ENCODE measurements around the gene ING1. TPM values are rescaled to one million over a fixed set of nuclear protein-coding genes. Genes with fewer than 3 reads are reported as not detected.
A peak's percentile ranks its signal among the peaks of the same experiment; 100 is the strongest.

ING1 gene
- total and polyA plus RNA-seq, 2 of the 4 experiments (the other 2 are of a cell fraction): 9.1 to 13.5 TPM

DNA sequence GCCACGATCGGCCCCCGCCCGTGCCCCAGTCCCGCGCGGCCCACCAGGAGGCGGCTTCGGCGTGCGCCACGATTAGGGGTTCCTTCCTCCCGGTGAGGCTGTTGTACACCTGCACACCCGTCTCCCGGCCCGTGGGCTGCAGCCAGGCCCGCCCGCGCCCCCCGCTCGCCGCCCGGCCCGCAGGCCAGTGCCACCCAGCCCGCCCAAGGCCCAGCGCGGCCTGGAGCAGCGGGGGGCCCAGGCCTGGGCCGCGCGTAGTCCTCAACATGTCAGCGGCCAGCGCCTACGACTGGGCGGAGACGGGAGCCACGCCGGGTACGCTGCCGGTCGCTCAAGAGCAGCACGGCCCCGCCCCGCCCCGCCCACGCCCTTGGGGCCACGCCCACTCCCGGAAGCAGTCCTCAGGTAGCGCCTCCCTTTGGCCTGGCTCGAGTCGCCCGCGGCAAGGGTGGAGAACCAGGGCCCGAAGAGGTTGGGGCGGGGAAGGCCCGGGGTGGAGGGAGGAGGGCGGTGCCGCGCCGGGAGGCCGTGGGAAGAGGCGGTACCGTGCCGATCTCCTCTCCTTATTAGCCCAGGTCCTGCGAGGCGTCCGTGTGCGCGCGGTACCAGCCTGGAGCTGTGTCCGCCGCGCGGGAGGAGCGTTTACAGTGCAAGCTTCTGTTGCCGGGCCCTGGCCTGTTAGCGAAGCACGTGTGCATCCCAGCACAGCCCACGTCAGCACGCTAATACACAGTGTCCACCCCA is 7.5 kb upstream of the ING1 start, which contains the start of gene CARS2:
TSS of gene CARS2 (minus strand) at position 291 of the 744 bp plus-strand sequence. CDS start at position 268, 23 bp downstream.
- H3K36me3 ChIP-seq (ENCODE audit: control insufficient read depth, insufficient read depth, low read length): peaks cover 7% of the 10 kb centered on the region
- H3K9me1 ChIP-seq (ENCODE audit: insufficient read depth, low read length): peaks cover 15% of the 10 kb centered on the region
- ChIA-PET POLR2A (ENCODE audit: unreplicated experiment) (no interaction called here), CTCF (no interaction called here)
- H3K4me1 ChIP-seq (ENCODE audit: control insufficient read depth, insufficient read depth, low read length): peaks cover 17% of the 10 kb centered on the region
- H3K9ac ChIP-seq (ENCODE audit: low read depth, low read length): peak within 1 kb of the TSS; percentile 93
- in situ Hi-C loops (cut with MboI; ENCODE audit: low sequenced_read_pairs) (no loop called here), intact Hi-C loops (cut with micrococcal nuclease) (no loop called here), dilution Hi-C loops (cut with HindIII; ENCODE audit: low sequenced_read_pairs, unreplicated experiment) (no loop called here)
- ATAC-seq (ENCODE audit: low read depth) (peak; percentile 94), DNase-seq (peak; percentile 91)
- TF ChIP-seq POLR2A (IDR thresholded peaks at IDR 0.05; ENCODE audit: low read depth, low read length): peak; percentile 71
- no peak for TF ChIP-seq NFE2L2 (IDR thresholded peaks at IDR 0.05; ENCODE audit: low read depth, low read length)
- TF ChIP-seq MAZ (IDR thresholded peaks at IDR 0.05; ENCODE audit: borderline replicate concordance, low read depth, low read length): peak; percentile 78; the same call in 1 of the 2 replicates
- TF ChIP-seq RFX5 (IDR thresholded peaks at IDR 0.05; ENCODE audit: low read depth, low read length): no peak
- TF ChIP-seq FOS (IDR thresholded peaks at IDR 0.05; ENCODE audit: low read depth, low read length): no peak
- no peak for TF ChIP-seq MAFK (IDR thresholded peaks at IDR 0.05; ENCODE audit: low read depth, low read length)
- TF ChIP-seq BHLHE40 (IDR thresholded peaks at IDR 0.05; ENCODE audit: low read depth, low read length): 0 out of 2 replicates have a peak, but pooled peaks have one; percentile 7
- no peak for TF ChIP-seq SMC3 (IDR thresholded peaks at IDR 0.05; ENCODE audit: low read depth, low read length)
- TF ChIP-seq MXI1 (IDR thresholded peaks at IDR 0.05; ENCODE audit: borderline replicate concordance, low read depth, low read length): peak; percentile 71; the same call in 1 of the 2 replicates
- TF ChIP-seq CEBPB (IDR thresholded peaks at IDR 0.05; ENCODE audit: low read depth, low read length): no peak
- TF ChIP-seq, protein P1, sequence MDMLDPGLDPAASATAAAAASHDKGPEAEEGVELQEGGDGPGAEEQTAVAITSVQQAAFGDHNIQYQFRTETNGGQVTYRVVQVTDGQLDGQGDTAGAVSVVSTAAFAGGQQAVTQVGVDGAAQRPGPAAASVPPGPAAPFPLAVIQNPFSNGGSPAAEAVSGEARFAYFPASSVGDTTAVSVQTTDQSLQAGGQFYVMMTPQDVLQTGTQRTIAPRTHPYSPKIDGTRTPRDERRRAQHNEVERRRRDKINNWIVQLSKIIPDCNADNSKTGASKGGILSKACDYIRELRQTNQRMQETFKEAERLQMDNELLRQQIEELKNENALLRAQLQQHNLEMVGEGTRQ (IDR thresholded peaks at IDR 0.05; ENCODE audit: low read depth, low read length): no peak; the same call in 1 of the 2 replicates
- TF ChIP-seq CTCF (conservative IDR thresholded peaks at IDR 0.05; ENCODE audit: low read depth, low read length): 0 out of 2 replicates have a peak, but pooled peaks have one; percentile 15
- H3K14ac ChIP-seq (replicated peaks; ENCODE audit: low read depth, low read length): peak within 1 kb of the TSS; percentile 81
- H3K18ac ChIP-seq (ENCODE audit: low read depth, low read length): peak within 1 kb of the TSS; percentile 66
- no TSS peak for BruUV-seq (replicated peaks)
- H4K5ac ChIP-seq (ENCODE audit: low read depth, low read length): peak within 1 kb of the TSS; percentile 49
- peak within 1 kb of the TSS; percentile 75 for H3K4ac ChIP-seq (ENCODE audit: low read depth, low read length)
- H4K8ac ChIP-seq (ENCODE audit: low read depth in 2 of 2, low read length in 2 of 2): peak within 1 kb of the TSS; percentile 85 to 96; a peak in 3 of 4 replicates
- no peak within 1 kb of the TSS for H2BK15ac ChIP-seq (ENCODE audit: low read depth, low read length)
- peak within 1 kb of the TSS; percentile 12; the same call in 1 of the 2 replicates for H2BK120ac ChIP-seq (ENCODE audit: low read depth, low read length)
- H4K20me1 ChIP-seq (ENCODE audit: insufficient read depth, low read length): peaks cover 13% of the 10 kb centered on the region
- H3K27me3 ChIP-seq (ENCODE audit: control insufficient read depth, insufficient read depth, low read length): no peaks in the 10 kb centered on the region
- peaks cover 29 to 53% of the 10 kb centered on the region in 2 experiments for H3K79me1 ChIP-seq (ENCODE audit: low read depth in 1 of 2, low read length in 2 of 2)
- H2AK9ac ChIP-seq (replicated peaks; ENCODE audit: low read depth, low read length, poor library complexity): peak within 1 kb of the TSS; percentile 95
- H3K4me3 ChIP-seq (ENCODE audit: insufficient read depth, low read depth, low read length): peak within 1 kb of the TSS; percentile 87
- H2BK5ac ChIP-seq (ENCODE audit: low read depth, low read length, poor library complexity, severe bottlenecking): peak within 1 kb of the TSS; percentile 66
- whole genome bisulfite sequencing, 2 experiments (ENCODE audit: extremely low coverage in 2 of 2, insufficient read length in 1 of 2): 5% methylated on average over 23 of the region's 80 CpGs; no CpG with 5 or more reads in 1 of the 2 experiments
- peak within 1 kb of the TSS; percentile 78 for H3K27ac ChIP-seq (ENCODE audit: insufficient read depth, low read length)
- peak within 1 kb of the TSS; percentile 65 for H2AK5ac ChIP-seq (ENCODE audit: low read depth, low read length)
- peak within 1 kb of the TSS; percentile 96 for H2AFZ ChIP-seq (replicated peaks; ENCODE audit: low read length, poor library complexity)
- H3K23ac ChIP-seq (ENCODE audit: low read depth, low read length): peak within 1 kb of the TSS; percentile 58
- H4K91ac ChIP-seq (ENCODE audit: insufficient read depth, low read depth, low read length): peak within 1 kb of the TSS; percentile 50; the same call in 1 of the 2 replicates
- H3K9me3 ChIP-seq (ENCODE audit: control insufficient read depth, insufficient read depth, low read length): no peaks in the 10 kb centered on the region
- H2BK20ac ChIP-seq (ENCODE audit: low read depth, low read length): peak within 1 kb of the TSS; percentile 30; the same call in 1 of the 2 replicates
- peak within 1 kb of the TSS; percentile 93 for H3K4me2 ChIP-seq (ENCODE audit: low read depth, low read length)
- peak within 1 kb of the TSS; percentile 27 for H3K56ac ChIP-seq (ENCODE audit: extremely low read depth, insufficient read depth, low read length)

All from IMR-90 (cell line).